K562 (cell line): ENCODE measurements around the gene USP24. TPM values are rescaled to one million over a fixed set of nuclear protein-coding genes. Genes with fewer than 3 reads are reported as not detected.

Experiments
- HDAC2 ChIP-seq: fragments of 450-650 bp; IDR thresholded peaks from 2 replicates; pipeline ENCODE4 v1.6.1; 2016; ENCODE audit warnings: mild to moderate bottlenecking
- HNRNPL ChIP-seq: fragments of 200-400 bp; formaldehyde crosslinking; IDR thresholded peaks from 2 replicates; pipeline ENCODE4 v1.6.1; 2017; ENCODE audit warnings: low read depth, mild to moderate bottlenecking, low read length
- L3MBTL2 ChIP-seq: fragments of 450-650 bp; IDR thresholded peaks from 2 replicates; pipeline ENCODE4 v1.6.1; 2016; ENCODE audit warnings: mild to moderate bottlenecking, moderate library complexity
- PHF20 ChIP-seq: fragments of 450-650 bp; IDR thresholded peaks from 2 replicates; pipeline ENCODE4 v1.6.1; 2018; ENCODE audit not compliant: partially characterized antibody
- RAD21 ChIP-seq, 2 experiments: fragments of 250-450 bp in 1 of 2; fragments of 450-650 bp in 1 of 2; sonication (Bioruptor Pico) in 1 of 2; formaldehyde crosslinking in 1 of 2; IDR thresholded peaks in 1 of 2; conservative IDR thresholded peaks in 1 of 2; 2 replicates each; pipeline versions ENCODE4 v1.4.0 to v1.8.0; 2020 to 2022; ENCODE audit warnings: mild to moderate bottlenecking in 2 of 2, moderate library complexity in 1 of 2
- SMC3 ChIP-seq: conservative IDR thresholded peaks from 2 replicates; pipeline ENCODE4 v1.6.1; 2011; ENCODE audit warnings: low read depth, low read length, improper control_type of control experiment; ENCODE audit not compliant: insufficient read depth
- TARDBP ChIP-seq: fragments of 450-650 bp; IDR thresholded peaks from 2 replicates; pipeline ENCODE4 v1.6.1; 2016
- TOE1 ChIP-seq, 2 experiments: fragments of 450-650 bp in 1 of 2; sonication (generic) in 1 of 2; formaldehyde crosslinking in 1 of 2; IDR thresholded peaks; 2 replicates each; pipeline versions ENCODE4 v1.7.1 to v1.8.0; 2016 to 2022; ENCODE audit warnings: borderline replicate concordance in 2 of 2, mild to moderate bottlenecking in 2 of 2, antibody characterized with exemption in 1 of 2, inconsistent platforms in 1 of 2, low read depth in 1 of 2, missing genetic modification reagents in 1 of 2, moderate library complexity in 1 of 2
- polyA plus RNA-seq, 8 experiments: library from polyadenylated mRNA; depleted of rRNA in 4 of 8; stranded (reverse) in 5 of 8; unstranded in 3 of 8; fragments of >200 nt; fragmentation: Nextera tagmentation in 2 of 8; fragmentation: Illumina TruSeq in 1 of 8; extraction: Ambion mirVana in 2 of 8; extraction: Trizol in 1 of 8; gene quantifications; 2 replicates each; pipeline versions ENCODE4 v1.2.1 to v1.2.3, GENCODE V29; 2011 to 2014; ENCODE audit warnings: inconsistent platforms in 1 of 8, missing spikeins in 1 of 8
- total RNA-seq, 7 experiments: library from RNA; depleted of rRNA in 6 of 7; stranded (reverse); fragments of >200 nt in 6 of 7; fragmentation: Illumina TruSeq in 2 of 7; extraction: Trizol in 2 of 7; gene quantifications; 2 replicates each; pipeline versions ENCODE4 v1.2.1 to v1.2.3, GENCODE V29; 2011 to 2021; ENCODE audit warnings: low replicate concordance in 1 of 7
- TF ChIP-seq, protein P1 (sequence below): fragments of 450-650 bp; IDR thresholded peaks from 2 replicates; pipeline ENCODE4 v1.6.1; 2016; ENCODE audit warnings: low read depth
- TF ChIP-seq, protein P2 (sequence below), 2 experiments: fragments of 450-650 bp; formaldehyde crosslinking in 1 of 2; IDR thresholded peaks; 2 replicates each; pipeline versions ENCODE4 v1.4.0 to v1.6.1; 2014 to 2020; ENCODE audit warnings: mild to moderate bottlenecking in 2 of 2, borderline replicate concordance in 1 of 2, low read depth in 1 of 2

Gene USP24
- total and polyA plus RNA-seq, 9 of the 15 experiments (the other 6 are each of a cell fraction or from before 2014, with no cell fraction given) = 7.7 to 62.6 (median 36.8) TPM

DNA sequence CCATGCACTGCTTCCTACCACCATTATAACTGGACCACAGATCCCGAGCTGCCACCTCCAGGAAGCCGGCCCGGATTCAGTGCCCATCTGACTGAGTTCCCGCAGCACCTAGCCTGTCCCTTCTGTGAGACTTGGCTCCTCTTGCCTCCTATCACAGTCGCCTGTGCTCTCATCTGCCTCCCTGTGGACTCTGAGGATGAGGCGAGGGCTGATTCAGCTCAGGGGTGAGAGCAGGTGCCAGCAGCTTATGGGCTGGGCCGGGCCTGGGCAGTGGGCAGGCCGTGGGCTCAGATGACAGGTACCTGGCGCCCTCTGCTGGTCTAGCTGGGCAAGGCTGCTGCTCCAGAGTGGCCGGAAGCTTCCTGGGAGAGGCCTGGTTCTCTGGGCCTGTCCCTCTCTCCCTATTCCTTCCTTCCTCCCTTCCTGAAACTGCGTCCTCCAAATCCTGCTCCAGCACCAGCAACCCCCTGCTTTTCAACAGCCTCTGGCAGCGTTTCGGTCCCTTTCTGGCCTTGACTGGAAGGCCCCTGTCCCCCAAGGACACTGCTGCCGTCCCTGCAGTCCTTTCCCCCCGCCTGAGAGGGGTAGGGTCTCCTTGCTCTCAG lies 193.1 kb downstream of the USP24 start (continued):
- TF ChIP-seq, protein P1, sequence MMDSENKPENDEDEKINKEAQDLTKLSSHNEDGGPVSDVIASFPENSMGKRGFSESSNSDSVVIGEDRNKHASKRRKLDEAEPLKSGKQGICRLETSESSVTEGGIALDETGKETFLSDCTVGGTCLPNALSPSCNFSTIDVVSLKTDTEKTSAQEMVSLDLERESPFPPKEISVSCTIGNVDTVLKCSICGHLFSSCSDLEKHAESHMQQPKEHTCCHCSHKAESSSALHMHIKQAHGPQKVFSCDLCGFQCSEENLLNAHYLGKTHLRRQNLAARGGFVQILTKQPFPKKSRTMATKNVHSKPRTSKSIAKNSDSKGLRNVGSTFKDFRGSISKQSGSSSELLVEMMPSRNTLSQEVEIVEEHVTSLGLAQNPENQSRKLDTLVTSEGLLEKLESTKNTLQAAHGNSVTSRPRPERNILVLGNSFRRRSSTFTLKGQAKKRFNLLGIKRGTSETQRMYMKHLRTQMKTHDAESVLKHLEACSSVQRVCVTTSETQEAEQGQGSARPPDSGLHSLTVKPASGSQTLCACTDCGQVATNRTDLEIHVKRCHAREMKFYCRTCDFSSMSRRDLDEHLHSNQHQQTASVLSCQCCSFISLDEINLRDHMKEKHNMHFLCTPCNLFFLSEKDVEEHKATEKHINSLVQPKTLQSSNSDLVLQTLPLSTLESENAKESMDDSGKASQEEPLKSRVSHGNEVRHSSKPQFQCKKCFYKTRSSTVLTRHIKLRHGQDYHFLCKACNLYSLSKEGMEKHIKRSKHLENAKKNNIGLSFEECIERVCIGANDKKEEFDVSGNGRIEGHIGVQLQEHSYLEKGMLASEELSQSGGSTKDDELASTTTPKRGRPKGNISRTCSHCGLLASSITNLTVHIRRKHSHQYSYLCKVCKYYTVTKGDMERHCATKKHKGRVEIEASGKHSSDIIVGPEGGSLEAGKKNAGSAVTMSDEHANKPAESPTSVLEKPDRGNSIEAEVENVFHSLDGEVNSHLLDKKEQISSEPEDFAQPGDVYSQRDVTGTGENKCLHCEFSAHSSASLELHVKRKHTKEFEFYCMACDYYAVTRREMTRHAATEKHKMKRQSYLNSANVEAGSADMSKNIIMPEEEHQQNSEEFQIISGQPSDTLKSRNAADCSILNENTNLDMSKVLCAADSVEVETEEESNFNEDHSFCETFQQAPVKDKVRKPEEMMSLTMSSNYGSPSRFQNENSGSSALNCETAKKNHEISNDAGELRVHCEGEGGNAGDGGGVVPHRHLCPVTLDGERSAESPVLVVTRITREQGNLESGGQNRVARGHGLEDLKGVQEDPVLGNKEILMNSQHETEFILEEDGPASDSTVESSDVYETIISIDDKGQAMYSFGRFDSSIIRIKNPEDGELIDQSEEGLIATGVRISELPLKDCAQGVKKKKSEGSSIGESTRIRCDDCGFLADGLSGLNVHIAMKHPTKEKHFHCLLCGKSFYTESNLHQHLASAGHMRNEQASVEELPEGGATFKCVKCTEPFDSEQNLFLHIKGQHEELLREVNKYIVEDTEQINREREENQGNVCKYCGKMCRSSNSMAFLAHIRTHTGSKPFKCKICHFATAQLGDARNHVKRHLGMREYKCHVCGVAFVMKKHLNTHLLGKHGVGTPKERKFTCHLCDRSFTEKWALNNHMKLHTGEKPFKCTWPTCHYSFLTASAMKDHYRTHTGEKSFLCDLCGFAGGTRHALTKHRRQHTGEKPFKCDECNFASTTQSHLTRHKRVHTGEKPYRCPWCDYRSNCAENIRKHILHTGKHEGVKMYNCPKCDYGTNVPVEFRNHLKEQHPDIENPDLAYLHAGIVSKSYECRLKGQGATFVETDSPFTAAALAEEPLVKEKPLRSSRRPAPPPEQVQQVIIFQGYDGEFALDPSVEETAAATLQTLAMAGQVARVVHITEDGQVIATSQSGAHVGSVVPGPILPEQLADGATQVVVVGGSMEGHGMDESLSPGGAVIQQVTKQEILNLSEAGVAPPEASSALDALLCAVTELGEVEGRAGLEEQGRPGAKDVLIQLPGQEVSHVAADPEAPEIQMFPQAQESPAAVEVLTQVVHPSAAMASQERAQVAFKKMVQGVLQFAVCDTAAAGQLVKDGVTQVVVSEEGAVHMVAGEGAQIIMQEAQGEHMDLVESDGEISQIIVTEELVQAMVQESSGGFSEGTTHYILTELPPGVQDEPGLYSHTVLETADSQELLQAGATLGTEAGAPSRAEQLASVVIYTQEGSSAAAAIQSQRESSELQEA = no peak
- TF ChIP-seq SMC3 = peak; percentile 73
- TF ChIP-seq TARDBP = peak; percentile 59; the same call in 1 of the 2 replicates
- TF ChIP-seq, protein P2, sequence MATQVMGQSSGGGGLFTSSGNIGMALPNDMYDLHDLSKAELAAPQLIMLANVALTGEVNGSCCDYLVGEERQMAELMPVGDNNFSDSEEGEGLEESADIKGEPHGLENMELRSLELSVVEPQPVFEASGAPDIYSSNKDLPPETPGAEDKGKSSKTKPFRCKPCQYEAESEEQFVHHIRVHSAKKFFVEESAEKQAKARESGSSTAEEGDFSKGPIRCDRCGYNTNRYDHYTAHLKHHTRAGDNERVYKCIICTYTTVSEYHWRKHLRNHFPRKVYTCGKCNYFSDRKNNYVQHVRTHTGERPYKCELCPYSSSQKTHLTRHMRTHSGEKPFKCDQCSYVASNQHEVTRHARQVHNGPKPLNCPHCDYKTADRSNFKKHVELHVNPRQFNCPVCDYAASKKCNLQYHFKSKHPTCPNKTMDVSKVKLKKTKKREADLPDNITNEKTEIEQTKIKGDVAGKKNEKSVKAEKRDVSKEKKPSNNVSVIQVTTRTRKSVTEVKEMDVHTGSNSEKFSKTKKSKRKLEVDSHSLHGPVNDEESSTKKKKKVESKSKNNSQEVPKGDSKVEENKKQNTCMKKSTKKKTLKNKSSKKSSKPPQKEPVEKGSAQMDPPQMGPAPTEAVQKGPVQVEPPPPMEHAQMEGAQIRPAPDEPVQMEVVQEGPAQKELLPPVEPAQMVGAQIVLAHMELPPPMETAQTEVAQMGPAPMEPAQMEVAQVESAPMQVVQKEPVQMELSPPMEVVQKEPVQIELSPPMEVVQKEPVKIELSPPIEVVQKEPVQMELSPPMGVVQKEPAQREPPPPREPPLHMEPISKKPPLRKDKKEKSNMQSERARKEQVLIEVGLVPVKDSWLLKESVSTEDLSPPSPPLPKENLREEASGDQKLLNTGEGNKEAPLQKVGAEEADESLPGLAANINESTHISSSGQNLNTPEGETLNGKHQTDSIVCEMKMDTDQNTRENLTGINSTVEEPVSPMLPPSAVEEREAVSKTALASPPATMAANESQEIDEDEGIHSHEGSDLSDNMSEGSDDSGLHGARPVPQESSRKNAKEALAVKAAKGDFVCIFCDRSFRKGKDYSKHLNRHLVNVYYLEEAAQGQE (IDR thresholded peaks at IDR 0.05; ENCODE audit: borderline replicate concordance) = peak; percentile 72
- TF ChIP-seq, protein P2 (CRISPR knock-in tag; IDR thresholded peaks at IDR 0.05; ENCODE audit: low read depth) = 0 out of 2 replicates have a peak, but pooled peaks have one; percentile 28
- peak; percentile 88 for TF ChIP-seq PHF20
- peak; percentile 71 for TF ChIP-seq HDAC2
- TF ChIP-seq TOE1 (IDR thresholded peaks at IDR 0.05; ENCODE audit: borderline replicate concordance) = 0 out of 2 replicates have a peak, but pooled peaks have one; percentile 39
- TF ChIP-seq TOE1 (CRISPR knock-in tag; IDR thresholded peaks at IDR 0.05; ENCODE audit: borderline replicate concordance, low read depth) = no peak
- peak; percentile 69 to 87 for TF ChIP-seq RAD21 (CRISPR knock-in tag; conservative IDR thresholded peaks at IDR 0.05 in 1 of 2, IDR thresholded peaks at IDR 0.05 in 1 of 2)
- peak; percentile 74; the same call in 1 of the 2 replicates for TF ChIP-seq HNRNPL
- peak; percentile 50 for TF ChIP-seq L3MBTL2
